SK-N-SH (cell line): ENCODE results near the gene RETSAT. TPM values are rescaled to one million over a fixed set of nuclear protein-coding genes. Genes with fewer than 3 reads are reported as not detected.

Source experiments
- CTCF ChIA-PET: fragments of 300-600, 350-600 bp; formaldehyde crosslinking; extraction: SDS; loops from one replicate; lab custom pipeline; 2021; lab: Yijun Ruan, JAX
- POLR2A ChIA-PET: fragments of 350-600 bp; sonication (Branson Sonifier 250); formaldehyde crosslinking; extraction: SDS; loops from one replicate; lab custom pipeline; 2020; ENCODE audit warnings: antibody characterized with exemption, inconsistent platforms; lab: Yijun Ruan, JAX
- DNase-seq: peaks from one replicate; pipeline ENCODE4 v3.0.0; 2012
- H2AFZ ChIP-seq: fragments of 200-600 bp; sonication (generic); 2 replicates; pipeline ENCODE4 v1.8.1; 2016; ENCODE audit warnings: antibody characterized with exemption, mild to moderate bottlenecking, low read depth
- H3F3A ChIP-seq: fragments of 200-600 bp; sonication (generic); replicated peaks from 2 replicates; pipeline ENCODE3; 2016; ENCODE audit warnings: antibody characterized with exemption, mild to moderate bottlenecking; ENCODE audit not compliant: insufficient read depth
- H3K27ac ChIP-seq, 2 experiments: fragments of 200-500 bp in 1 of 2; fragments of 200-600 bp in 1 of 2; sonication (Bioruptor generic) in 1 of 2; sonication (generic), shearing (Covaris generic) in 1 of 2; 2 replicates each; pipeline versions ENCODE4 v1.5.1 to v1.6.1; 2014 to 2016; ENCODE audit warnings: low read depth in 2 of 2, inconsistent platforms in 1 of 2, low read length in 1 of 2, mild to moderate bottlenecking in 1 of 2, mixed read lengths in 1 of 2
- H3K27me3 ChIP-seq: fragments of 200-600 bp; sonication (generic), shearing (Covaris generic); 2 replicates; pipeline ENCODE4 v1.6.1; 2016; ENCODE audit warnings: mixed run types; ENCODE audit not compliant: insufficient read depth
- H3K36me3 ChIP-seq, 2 experiments: fragments of 200-500 bp in 1 of 2; fragments of 200-600 bp in 1 of 2; sonication (Bioruptor generic) in 1 of 2; sonication (generic) in 1 of 2; replicated peaks in 1 of 2; 2 replicates each; pipeline versions ENCODE3 to v1.5.1; 2014 to 2016; ENCODE audit warnings: low read length in 1 of 2, mild to moderate bottlenecking in 1 of 2; ENCODE audit not compliant: insufficient read depth in 2 of 2, control insufficient read depth in 1 of 2
- H3K4me1 ChIP-seq, 2 experiments: fragments of 200-500 bp in 1 of 2; fragments of 200-600 bp in 1 of 2; sonication (Bioruptor generic) in 1 of 2; sonication (generic), shearing (Covaris generic) in 1 of 2; 2 replicates each; pipeline versions ENCODE4 v1.5.1 to v1.6.1; 2014 to 2016; ENCODE audit warnings: low read depth in 1 of 2, low read length in 1 of 2, mixed run types in 1 of 2; ENCODE audit not compliant: insufficient read depth in 2 of 2, control insufficient read depth in 1 of 2
- H3K4me2 ChIP-seq: fragments of 200-600 bp; sonication (generic), shearing (Covaris generic); 2 replicates; pipeline ENCODE4 v1.6.1; 2017; ENCODE audit warnings: mixed run types
- H3K4me3 ChIP-seq, 2 experiments: fragments of 200-500 bp in 1 of 2; fragments of 200-600 bp in 1 of 2; sonication (Bioruptor generic) in 1 of 2; sonication (generic), shearing (Covaris generic) in 1 of 2; 2 replicates each; pipeline versions ENCODE4 v1.5.1 to v1.8.1; 2014 to 2016; ENCODE audit warnings: low read depth in 2 of 2, inconsistent platforms in 1 of 2, low read length in 1 of 2, mild to moderate bottlenecking in 1 of 2, mixed read lengths in 1 of 2, moderate library complexity in 1 of 2
- H3K79me2 ChIP-seq: fragments of 200-600 bp; sonication (generic); 2 replicates; pipeline ENCODE4 v1.8.1; 2017; ENCODE audit warnings: mild to moderate bottlenecking; ENCODE audit not compliant: insufficient read depth
- H3K9ac ChIP-seq: fragments of 200-600 bp; sonication (generic); 2 replicates; pipeline ENCODE4 v1.6.1; 2017; ENCODE audit warnings: mixed run types
- H3K9me2 ChIP-seq: fragments of 200-600 bp; sonication (generic); 2 replicates; pipeline ENCODE4 v1.6.1; 2017; ENCODE audit warnings: mixed run types
- H3K9me3 ChIP-seq: fragments of 200-600 bp; sonication (generic); 2 replicates; pipeline ENCODE4 v1.6.1; 2017; ENCODE audit warnings: mixed run types, mild to moderate bottlenecking, moderate library complexity
- H4K20me1 ChIP-seq: fragments of 200-600 bp; sonication (generic); 2 replicates; pipeline ENCODE4 v1.6.1; 2017; ENCODE audit warnings: mild to moderate bottlenecking, mixed run types; ENCODE audit not compliant: insufficient read depth
- ELF1 ChIP-seq: IDR thresholded peaks from 2 replicates; pipeline ENCODE4 v1.4.0; 2012
- EP300 ChIP-seq, 2 experiments: IDR thresholded peaks; 2 replicates each; pipeline versions ENCODE4 v1.4.0 to v1.6.1; 2012; ENCODE audit warnings: borderline replicate concordance in 1 of 2, low read depth in 1 of 2, low read length in 1 of 2
- EZH2phosphoT487 ChIP-seq: fragments of 200-600 bp; sonication (generic); IDR thresholded peaks from 2 replicates; pipeline ENCODE4 v1.6.1; 2017; ENCODE audit warnings: low read depth, mixed run types, mild to moderate bottlenecking, antibody characterized with exemption, moderate library complexity, borderline replicate concordance
- FOSL2 ChIP-seq: IDR thresholded peaks from 2 replicates; pipeline ENCODE4 v1.4.0; 2012; ENCODE audit warnings: low read depth, mild to moderate bottlenecking, moderate library complexity, borderline replicate concordance
- FOXJ3 ChIP-seq: sonication (generic); formaldehyde crosslinking; IDR thresholded peaks from 2 replicates; pipeline ENCODE4 v1.5.1; 2020; ENCODE audit warnings: mild to moderate bottlenecking, missing genetic modification reagents
- SMC3 ChIP-seq: IDR thresholded peaks from 2 replicates; pipeline ENCODE4 v1.6.1; 2012; ENCODE audit warnings: low read depth, low read length, improper control_type of control experiment
- TCF12 ChIP-seq: IDR thresholded peaks from 2 replicates; pipeline ENCODE4 v1.4.0; 2012
- WGBS: methylation state at CpG from one replicate; pipeline ENCODE4 v1.1.6; 2017; ENCODE audit warnings: low lambda C conversion rate; 5-methylcytosine and 5-hydroxymethylcytosine counted together
- polyA plus RNA-seq, 3 experiments: library from polyadenylated mRNA; depleted of rRNA; stranded (reverse); fragments of >200 nt; gene quantifications; 2 replicates each; pipeline ENCODE4 v1.2.3, GENCODE V29; 2012
- TF ChIP-seq, protein P1 (sequence below): fragments of 150-350 bp; IDR thresholded peaks from 2 replicates; pipeline ENCODE4 v1.6.1; 2017; ENCODE audit warnings: antibody characterized with exemption, low read length, low read depth, borderline replicate concordance
- TF ChIP-seq, protein P2 (sequence below): IDR thresholded peaks from 2 replicates; pipeline ENCODE4 v1.6.1; 2012; ENCODE audit warnings: mild to moderate bottlenecking, low read depth, low read length, moderate library complexity

Gene RETSAT
- polyA plus RNA-seq, 1 of the 3 experiments (the other 2 are of a cell fraction) = 28.0 TPM

DNA sequence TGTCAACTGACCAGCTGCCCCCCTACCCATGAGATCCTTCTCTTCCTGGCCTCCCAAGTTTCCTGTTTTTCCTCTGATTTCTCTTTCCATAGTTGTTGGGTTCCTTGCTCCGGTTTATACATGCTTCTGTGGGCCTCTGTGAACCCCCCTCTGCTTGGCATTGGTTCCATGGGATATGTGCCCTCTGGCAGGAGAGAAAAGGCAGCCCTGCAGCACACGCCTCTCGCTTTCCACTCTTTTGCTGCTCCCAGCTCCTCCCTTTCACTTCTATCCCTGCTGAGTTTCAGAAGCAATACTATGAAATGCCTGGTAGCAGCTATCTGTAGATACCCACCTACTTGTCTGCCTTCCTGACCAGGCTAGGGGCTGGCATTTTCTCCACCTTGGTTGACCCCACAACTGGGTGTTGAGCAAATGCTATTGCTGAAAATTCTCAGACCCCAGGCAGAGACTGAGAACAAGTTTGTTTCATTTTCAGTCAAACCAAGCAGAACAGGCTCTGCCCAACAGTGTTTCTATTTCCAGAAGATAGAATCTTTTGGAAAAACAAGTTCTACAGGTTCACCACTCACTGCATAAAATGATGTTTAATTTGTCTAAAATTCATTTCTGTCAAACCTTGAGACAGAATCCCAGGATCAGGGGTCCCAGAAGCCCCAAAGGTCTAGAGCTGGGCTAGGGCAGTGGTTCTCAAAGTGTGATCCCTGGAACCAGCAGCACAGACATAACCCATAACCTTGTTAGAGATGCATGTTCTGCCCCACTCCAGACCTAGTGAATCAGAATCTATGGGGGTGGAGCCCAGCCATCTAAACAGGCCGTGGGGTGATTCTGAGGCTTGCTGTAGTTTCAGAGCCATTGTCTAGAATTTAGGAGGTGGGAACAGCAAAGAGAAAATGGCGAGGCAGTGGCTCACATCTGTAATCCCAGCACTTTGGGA lies 42.5 kb upstream of the RETSAT start (continued):
- TF ChIP-seq, protein P1, sequence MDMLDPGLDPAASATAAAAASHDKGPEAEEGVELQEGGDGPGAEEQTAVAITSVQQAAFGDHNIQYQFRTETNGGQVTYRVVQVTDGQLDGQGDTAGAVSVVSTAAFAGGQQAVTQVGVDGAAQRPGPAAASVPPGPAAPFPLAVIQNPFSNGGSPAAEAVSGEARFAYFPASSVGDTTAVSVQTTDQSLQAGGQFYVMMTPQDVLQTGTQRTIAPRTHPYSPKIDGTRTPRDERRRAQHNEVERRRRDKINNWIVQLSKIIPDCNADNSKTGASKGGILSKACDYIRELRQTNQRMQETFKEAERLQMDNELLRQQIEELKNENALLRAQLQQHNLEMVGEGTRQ = no peak
- no peak for TF ChIP-seq FOXJ3 (CRISPR knock-in tag)

DNA sequence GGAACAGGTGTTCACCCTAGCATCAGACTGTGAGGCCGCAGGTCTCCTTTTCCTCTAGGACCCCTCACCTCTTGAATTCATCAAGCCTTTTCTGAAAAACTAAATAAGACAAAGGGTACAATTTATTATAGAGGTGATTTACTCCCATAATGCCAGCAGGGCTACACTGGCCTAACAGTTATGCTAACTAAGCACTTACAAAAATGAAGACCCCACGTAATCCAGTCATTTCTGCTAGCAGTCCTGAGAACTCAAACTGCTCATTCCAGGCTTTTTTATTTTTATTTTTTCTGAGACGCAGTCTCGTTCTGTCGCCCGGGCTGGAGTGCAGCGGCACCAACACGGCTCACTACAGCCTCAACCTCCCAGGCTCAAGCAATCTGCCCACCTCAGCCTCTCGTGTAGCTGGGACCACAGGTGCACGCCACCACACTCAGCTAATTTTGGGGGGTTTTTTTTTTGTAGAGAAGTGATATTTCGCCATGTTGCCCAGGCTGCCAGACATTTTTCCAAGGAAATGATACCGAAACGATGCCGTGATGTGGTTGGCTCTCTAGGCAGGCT lies 41.7 kb upstream of the RETSAT start:
- Histone ChIP-seq H3K9me2 (no peaks in the 10 kb centered on the region), H4K20me1 (no peaks in the 10 kb centered on the region), H3K4me3 (no peak overlapping the region), H3K36me3 (no peaks in the 10 kb centered on the region), H3K9me3 (no peaks in the 10 kb centered on the region), H3K9ac (no peak overlapping the region), H3K27me3 (no peaks in the 10 kb centered on the region), H3K79me2 (no peaks in the 10 kb centered on the region), H3K27ac (no peak overlapping the region), H3K4me2 (no peak overlapping the region), H3K4me1 (peaks cover 0 to 23% of the 10 kb centered on the region in 2 experiments; a peak in 1 of 4 replicates), H3F3A (no peaks in the 10 kb centered on the region), H2AFZ (no peak overlapping the region)
- TF ChIP-seq EP300 (IDR thresholded peaks at IDR 0.05; ENCODE audit: borderline replicate concordance in 1 of 2, low read depth in 1 of 2, low read length in 1 of 2) (no peak), SMC3 (no peak), FOXJ3 (CRISPR knock-in tag) (no peak), ELF1 (no peak), TCF12 (no peak), FOSL2 (no peak), EZH2phosphoT487 (no peak)
- TF ChIP-seq, protein P1 = no peak
- TF ChIP-seq, protein P2, sequence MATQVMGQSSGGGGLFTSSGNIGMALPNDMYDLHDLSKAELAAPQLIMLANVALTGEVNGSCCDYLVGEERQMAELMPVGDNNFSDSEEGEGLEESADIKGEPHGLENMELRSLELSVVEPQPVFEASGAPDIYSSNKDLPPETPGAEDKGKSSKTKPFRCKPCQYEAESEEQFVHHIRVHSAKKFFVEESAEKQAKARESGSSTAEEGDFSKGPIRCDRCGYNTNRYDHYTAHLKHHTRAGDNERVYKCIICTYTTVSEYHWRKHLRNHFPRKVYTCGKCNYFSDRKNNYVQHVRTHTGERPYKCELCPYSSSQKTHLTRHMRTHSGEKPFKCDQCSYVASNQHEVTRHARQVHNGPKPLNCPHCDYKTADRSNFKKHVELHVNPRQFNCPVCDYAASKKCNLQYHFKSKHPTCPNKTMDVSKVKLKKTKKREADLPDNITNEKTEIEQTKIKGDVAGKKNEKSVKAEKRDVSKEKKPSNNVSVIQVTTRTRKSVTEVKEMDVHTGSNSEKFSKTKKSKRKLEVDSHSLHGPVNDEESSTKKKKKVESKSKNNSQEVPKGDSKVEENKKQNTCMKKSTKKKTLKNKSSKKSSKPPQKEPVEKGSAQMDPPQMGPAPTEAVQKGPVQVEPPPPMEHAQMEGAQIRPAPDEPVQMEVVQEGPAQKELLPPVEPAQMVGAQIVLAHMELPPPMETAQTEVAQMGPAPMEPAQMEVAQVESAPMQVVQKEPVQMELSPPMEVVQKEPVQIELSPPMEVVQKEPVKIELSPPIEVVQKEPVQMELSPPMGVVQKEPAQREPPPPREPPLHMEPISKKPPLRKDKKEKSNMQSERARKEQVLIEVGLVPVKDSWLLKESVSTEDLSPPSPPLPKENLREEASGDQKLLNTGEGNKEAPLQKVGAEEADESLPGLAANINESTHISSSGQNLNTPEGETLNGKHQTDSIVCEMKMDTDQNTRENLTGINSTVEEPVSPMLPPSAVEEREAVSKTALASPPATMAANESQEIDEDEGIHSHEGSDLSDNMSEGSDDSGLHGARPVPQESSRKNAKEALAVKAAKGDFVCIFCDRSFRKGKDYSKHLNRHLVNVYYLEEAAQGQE = no peak
- 92% methylated on average over 14 of the region's 14 CpGs for WGBS
- ChIA-PET POLR2A (no interaction called here), CTCF (no interaction called here)
- DNase-seq = no peak
